K562 (cell line): ENCODE measurements around the gene GPR78. TPM values are rescaled to one million over a fixed set of nuclear protein-coding genes. Genes with fewer than 3 reads are reported as not detected.

Source experiments
- ATAC-seq: fragments of 200-7000 bp; cut with Tn5 transposase; 3 replicates; pipeline ENCODE4 v1.9.1; 2020; ENCODE audit warnings: moderate library complexity
- BruUV-seq: library from RNA; stranded (reverse); fragments of 400-500 nt; replicated peaks from 2 replicates; lab custom pipeline; 2021; lab: Mats Ljungman, UMichigan
- CTCF ChIA-PET: fragments of 300-600 bp; formaldehyde crosslinking; extraction: SDS; loops from one replicate; lab custom pipeline; 2021; ENCODE audit warnings: low intra/inter-chr PET ratio; lab: Yijun Ruan, JAX
- POLR2A ChIA-PET: fragments of 300-600, 350-650 bp; sonication (Branson Sonifier 250); formaldehyde crosslinking; extraction: SDS; loops from one replicate; lab custom pipeline; 2021; ENCODE audit warnings: antibody characterized with exemption, inconsistent platforms; lab: Yijun Ruan, JAX
- DNase-seq, 4 experiments: peaks; one replicate each; pipeline versions ENCODE4 v3.0.0 to v3.0.0-alpha.2; 2011 to 2018; ENCODE audit warnings: low spot score in 3 of 4, mixed read lengths in 3 of 4; ENCODE audit errors: extremely low read depth in 1 of 4
- FAIRE-seq: peaks from 2 replicates; lab custom pipeline; 2011; peaks lifted over from hg19 to GRCh38; lab: Jason Lieb, UNC
- H2AFZ ChIP-seq: 2 replicates; pipeline ENCODE4 v1.6.0; 2011; ENCODE audit warnings: low read depth, low read length, control low read depth, inconsistent platforms
- H3K27ac ChIP-seq: fragments of 200-600 bp; 3 replicates; pipeline ENCODE4 v1.8.0; 2011; ENCODE audit warnings: low read depth, mild to moderate bottlenecking, control low read depth, inconsistent platforms, low read length, moderate library complexity, mixed read lengths; ENCODE audit errors: extremely low read depth
- H3K27me3 ChIP-seq, 2 experiments: fragments of 300-600 bp in 1 of 2; 2 replicates in 1 of 2; 3 replicates in 1 of 2; pipeline versions ENCODE4 v1.6.0 to v1.8.0; 2011; ENCODE audit warnings: inconsistent platforms in 2 of 2, low read length in 2 of 2, mild to moderate bottlenecking in 1 of 2, mixed read lengths in 1 of 2, moderate library complexity in 1 of 2; ENCODE audit not compliant: control insufficient read depth in 2 of 2, insufficient read depth in 2 of 2
- H3K36me3 ChIP-seq: fragments of 300-600 bp; 3 replicates; pipeline ENCODE4 v1.8.0; 2011; ENCODE audit warnings: mild to moderate bottlenecking, low read length, inconsistent platforms; ENCODE audit not compliant: control insufficient read depth, insufficient read depth
- H3K4me1 ChIP-seq, 2 experiments: fragments of 200-600 bp in 1 of 2; replicated peaks in 1 of 2; 2 replicates in 1 of 2; 3 replicates in 1 of 2; pipeline versions ENCODE4 v1.5.1 to v1.8.0; 2011; ENCODE audit warnings: inconsistent platforms in 2 of 2, low read length in 2 of 2, mild to moderate bottlenecking in 1 of 2, mixed read lengths in 1 of 2, moderate library complexity in 1 of 2; ENCODE audit not compliant: control insufficient read depth in 2 of 2, insufficient read depth in 2 of 2
- H3K4me2 ChIP-seq: 2 replicates; pipeline ENCODE4 v1.6.1; 2011; ENCODE audit warnings: low read length, control low read depth, inconsistent platforms, mixed read lengths; ENCODE audit not compliant: insufficient read depth
- H3K4me3 ChIP-seq: fragments of 200-600 bp; sonication (generic), shearing (Covaris generic); 2 replicates; pipeline ENCODE4 v1.5.1; 2016; ENCODE audit warnings: control low read depth, inconsistent platforms
- H3K79me2 ChIP-seq: fragments of 200-600 bp; 3 replicates; pipeline ENCODE4 v1.8.0; 2011; ENCODE audit warnings: low read length, inconsistent platforms; ENCODE audit not compliant: control insufficient read depth, insufficient read depth
- H3K9ac ChIP-seq, 2 experiments: 2 replicates each; pipeline versions ENCODE4 v1.6.0 to v1.6.1; 2011; ENCODE audit warnings: low read depth in 2 of 2, low read length in 2 of 2, control low read depth in 1 of 2, inconsistent platforms in 1 of 2, mild to moderate bottlenecking in 1 of 2, mixed read lengths in 1 of 2; ENCODE audit not compliant: insufficient read depth in 1 of 2
- H3K9me1 ChIP-seq: one replicate; pipeline ENCODE4 v1.6.0; 2011; ENCODE audit warnings: inconsistent platforms, mild to moderate bottlenecking, low read length, moderate library complexity; ENCODE audit not compliant: control insufficient read depth, insufficient read depth
- H3K9me3 ChIP-seq: replicated peaks from 2 replicates; pipeline ENCODE4 v1.5.1; 2011; ENCODE audit warnings: low read depth, low read length, inconsistent platforms; ENCODE audit not compliant: control insufficient read depth, insufficient read depth
- H4K20me1 ChIP-seq: replicated peaks from 2 replicates; pipeline ENCODE4 v1.6.1; 2011; ENCODE audit warnings: low read length, inconsistent platforms, mixed read lengths; ENCODE audit not compliant: control insufficient read depth, insufficient read depth
- GTF2F1 ChIP-seq: IDR thresholded peaks from 2 replicates; pipeline ENCODE4 v1.6.1; 2011; ENCODE audit warnings: low read depth, low read length, improper control_type of control experiment
- PTTG1 ChIP-seq: fragments of 450-650 bp; IDR thresholded peaks from 2 replicates; pipeline ENCODE4 v1.6.1; 2016; ENCODE audit warnings: low read depth, mild to moderate bottlenecking, missing genetic modification characterization, missing compliant biosample characterization
- RBFOX2 ChIP-seq: fragments of 200-400 bp; formaldehyde crosslinking; IDR thresholded peaks from 2 replicates; pipeline ENCODE4 v1.6.1; 2017; ENCODE audit warnings: low read depth, mild to moderate bottlenecking, low read length, moderate library complexity
- SMAD3 ChIP-seq: fragments of 450-650 bp; formaldehyde crosslinking; conservative IDR thresholded peaks from 2 replicates; pipeline ENCODE4 v1.4.0; 2020; ENCODE audit warnings: mild to moderate bottlenecking
- SMARCB1 ChIP-seq: IDR thresholded peaks from 2 replicates; pipeline ENCODE4 v1.6.1; 2011; ENCODE audit warnings: improper control_type of control experiment, low read depth; ENCODE audit not compliant: insufficient read length
- SPI1 ChIP-seq: IDR thresholded peaks from 2 replicates; pipeline ENCODE4 v1.6.1; 2011; ENCODE audit warnings: low read depth, low read length, control low read depth, borderline replicate concordance
- ZC3H11A ChIP-seq: IDR thresholded peaks from 2 replicates; pipeline ENCODE4 v1.6.1; 2012; ENCODE audit warnings: low read depth, low read length, improper control_type of control experiment
- ZNF217 ChIP-seq: sonication (generic); formaldehyde crosslinking; IDR thresholded peaks from 2 replicates; pipeline ENCODE4 v1.8.0; 2022; ENCODE audit warnings: mild to moderate bottlenecking, missing genetic modification reagents
- ZNF507 ChIP-seq: conservative IDR thresholded peaks from 2 replicates; pipeline ENCODE4 v1.6.1; 2017; ENCODE audit warnings: missing genetic modification characterization, missing compliant biosample characterization
- WGBS: fragments of 100-300 bp; shearing (Covaris generic); methylation state at CpG from one replicate; pipeline ENCODE4 v1.1.6; 2016; ENCODE audit warnings: low coverage, mixed read lengths; ENCODE audit not compliant: insufficient coverage; ENCODE audit errors: missing lambda C conversion rate; 5-methylcytosine and 5-hydroxymethylcytosine counted together
- in situ Hi-C: fragments of 300-500 bp; cut with MboI; formaldehyde crosslinking; loops from 4 replicates; pipeline ENCODE4 v1.15.0; 2018; ENCODE audit warnings: inconsistent platforms, mixed read lengths
- intact Hi-C: fragments of 100-400 bp; cut with micrococcal nuclease; formaldehyde crosslinking; loops from 2 replicates; pipeline ENCODE4 v1.14.2; 2022
- polyA plus RNA-seq, 8 experiments: library from polyadenylated mRNA; depleted of rRNA in 4 of 8; stranded (reverse) in 5 of 8; unstranded in 3 of 8; fragments of >200 nt; fragmentation: Nextera tagmentation in 2 of 8; fragmentation: Illumina TruSeq in 1 of 8; extraction: Ambion mirVana in 2 of 8; extraction: Trizol in 1 of 8; gene quantifications; 2 replicates each; pipeline versions ENCODE4 v1.2.1 to v1.2.3, GENCODE V29; 2011 to 2014; ENCODE audit warnings: inconsistent platforms in 1 of 8, missing spikeins in 1 of 8
- total RNA-seq, 7 experiments: library from RNA; depleted of rRNA in 6 of 7; stranded (reverse); fragments of >200 nt in 6 of 7; fragmentation: Illumina TruSeq in 2 of 7; extraction: Trizol in 2 of 7; gene quantifications; 2 replicates each; pipeline versions ENCODE4 v1.2.1 to v1.2.3, GENCODE V29; 2011 to 2021; ENCODE audit warnings: low replicate concordance in 1 of 7
- TF ChIP-seq, protein P1 (sequence below): fragments of 250-450 bp; sonication (Bioruptor Pico); IDR thresholded peaks from 2 replicates; pipeline ENCODE4 v1.8.0; 2021; ENCODE audit warnings: moderate library complexity, mild to moderate bottlenecking, inconsistent platforms

Gene GPR78
- total and polyA plus RNA-seq, 9 of the 15 experiments (the other 6 are each of a cell fraction or from before 2014, with no cell fraction given): 0.04 to 0.13 (median 0.07) TPM; not detected in 4

GRCh38 chr4:8591626-8592365, 11.6 kb downstream of the GPR78 start:
- Histone ChIP-seq H3K9me3 (no peaks in the 10 kb centered on the region), H3K79me2 (no peaks in the 10 kb centered on the region; the same call in 2 of the 3 replicates), H2AFZ (no peak overlapping the region), H3K4me1 (peaks cover 13 to 34% of the 10 kb centered on the region in 2 experiments; a peak in 4 of 5 replicates), H3K36me3 (no peaks in the 10 kb centered on the region), H3K4me2 (no peak overlapping the region), H4K20me1 (peaks cover 11% of the 10 kb centered on the region), H3K27ac (no peak overlapping the region), H3K4me3 (no peak overlapping the region), H3K9me1 (no peaks in the 10 kb centered on the region)
- intact Hi-C loops: no loop called here
- POLR2A ChIA-PET: interaction anchor here (0.6 to 1.7 kb wide), 6 partner anchors 13 to 511 kb away, joined by 3 to 6 read pairs (median 4); no protein-coding TSS in a partner anchor
- BruUV-seq: no TSS peak
- no peak for DNase-seq
- no peak for ATAC-seq
- CTCF ChIA-PET: interaction anchor here (4.4 kb wide), 1 partner anchor 123 kb away, joined by 64 read pairs; no protein-coding TSS in a partner anchor
- TF ChIP-seq RBFOX2 (no peak), SMARCB1 (no peak), ZC3H11A (no peak), GTF2F1 (no peak), SMAD3 (CRISPR knock-in tag) (no peak), PTTG1 (tag) (no peak), ZNF507 (tag) (no peak), SPI1 (no peak), ZNF217 (CRISPR knock-in tag) (no peak)
- TF ChIP-seq, protein P1, sequence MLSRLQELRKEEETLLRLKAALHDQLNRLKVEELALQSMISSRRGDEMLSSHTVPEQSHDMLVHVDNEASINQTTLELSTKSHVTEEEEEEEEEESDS (CRISPR knock-in tag): no peak
- TF ChIP-seq, all 486 proteins: peak for 0
- H3K27me3 ChIP-seq: peaks cover 7 to 40% of the 10 kb centered on the region in 2 experiments; a peak in 4 of 5 replicates
- 13% methylated on average over 12 of the region's 15 CpGs for WGBS
- no peak for FAIRE-seq
- in situ Hi-C loops: no loop called here
- no peak overlapping the region; a peak in 1 of 4 replicates for H3K9ac ChIP-seq
